ENCODE measurements around the gene BANP.
"Not testable (repeated sequence)": the region's sequence is repeated elsewhere in the genome, so short reads cannot be mapped to it uniquely, and the experiment has no call there.

Gene BANP

DNA sequence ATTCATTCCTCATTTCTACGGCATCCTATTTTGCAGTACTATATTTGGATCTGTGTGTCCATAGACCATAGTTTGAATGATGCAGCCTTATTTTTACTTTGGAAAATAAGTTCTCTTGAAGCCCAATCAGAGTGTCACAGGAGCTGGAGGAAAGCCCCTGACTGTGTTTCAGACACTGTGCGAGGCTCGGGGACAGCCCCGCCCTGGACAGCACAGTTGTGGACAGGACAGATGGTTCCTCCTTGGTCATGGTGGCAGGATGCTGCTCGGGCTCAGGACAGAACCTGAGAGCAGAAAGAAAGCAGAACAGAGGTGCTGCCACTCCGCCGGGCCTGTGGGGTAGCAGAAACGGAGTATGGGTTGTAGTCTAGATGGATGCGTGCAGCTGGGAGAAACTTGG is 22.9 kb downstream of the BANP start:
- Histone ChIP-seq H3K27ac (no peak overlapping the region), H3K4me3 (no peak overlapping the region)
- TF ChIP-seq, protein P1, sequence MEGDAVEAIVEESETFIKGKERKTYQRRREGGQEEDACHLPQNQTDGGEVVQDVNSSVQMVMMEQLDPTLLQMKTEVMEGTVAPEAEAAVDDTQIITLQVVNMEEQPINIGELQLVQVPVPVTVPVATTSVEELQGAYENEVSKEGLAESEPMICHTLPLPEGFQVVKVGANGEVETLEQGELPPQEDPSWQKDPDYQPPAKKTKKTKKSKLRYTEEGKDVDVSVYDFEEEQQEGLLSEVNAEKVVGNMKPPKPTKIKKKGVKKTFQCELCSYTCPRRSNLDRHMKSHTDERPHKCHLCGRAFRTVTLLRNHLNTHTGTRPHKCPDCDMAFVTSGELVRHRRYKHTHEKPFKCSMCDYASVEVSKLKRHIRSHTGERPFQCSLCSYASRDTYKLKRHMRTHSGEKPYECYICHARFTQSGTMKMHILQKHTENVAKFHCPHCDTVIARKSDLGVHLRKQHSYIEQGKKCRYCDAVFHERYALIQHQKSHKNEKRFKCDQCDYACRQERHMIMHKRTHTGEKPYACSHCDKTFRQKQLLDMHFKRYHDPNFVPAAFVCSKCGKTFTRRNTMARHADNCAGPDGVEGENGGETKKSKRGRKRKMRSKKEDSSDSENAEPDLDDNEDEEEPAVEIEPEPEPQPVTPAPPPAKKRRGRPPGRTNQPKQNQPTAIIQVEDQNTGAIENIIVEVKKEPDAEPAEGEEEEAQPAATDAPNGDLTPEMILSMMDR (IDR thresholded peaks at IDR 0.05): no peak
- DNase-seq (ENCODE audit: low spot score): no peak

DNA sequence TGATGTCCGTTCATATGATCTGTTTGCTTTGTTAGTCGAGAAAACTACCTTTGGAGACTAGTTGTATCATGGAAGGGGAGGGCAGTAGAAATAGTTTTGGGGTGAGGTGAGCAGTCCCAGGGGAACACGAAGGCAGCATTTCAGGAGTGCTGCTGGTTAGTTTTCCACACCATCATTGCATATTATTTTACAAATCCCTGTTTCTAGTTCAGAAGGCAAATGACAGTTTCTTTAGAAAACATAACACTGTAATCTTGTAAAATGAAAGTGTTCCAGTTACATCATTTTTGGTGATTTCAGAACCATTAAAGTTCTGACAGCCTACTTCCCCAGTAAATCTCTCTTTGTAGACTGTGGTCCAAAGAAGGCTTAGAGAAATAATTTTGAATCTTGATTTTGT is 25.4 kb downstream of the BANP start:
- no peak overlapping the region for H3K27ac ChIP-seq
- DNase-seq (ENCODE audit: low spot score): no peak

DNA sequence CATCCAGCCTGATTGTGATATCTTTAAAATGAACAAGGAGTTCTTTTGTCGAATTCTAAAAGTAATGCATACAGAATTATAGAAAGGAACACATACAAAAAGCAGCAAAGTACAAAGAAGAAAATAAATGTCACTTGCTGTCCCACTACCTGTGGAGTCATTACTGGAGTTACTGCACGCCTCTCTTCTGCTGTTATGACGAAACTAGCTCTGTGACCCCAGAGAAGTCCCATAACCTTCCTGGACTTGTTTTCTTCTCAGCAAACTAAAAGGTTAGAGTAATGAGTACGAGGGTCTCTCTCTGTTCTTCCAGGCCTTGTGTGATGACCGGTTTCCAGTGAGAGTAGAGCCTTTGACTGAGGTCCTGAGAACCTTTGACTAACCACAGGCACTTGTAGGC is 26.9 kb downstream of the BANP start:
- TF ChIP-seq, protein P1 (IDR thresholded peaks at IDR 0.05): no peak
- H3K4me3 ChIP-seq: no peak overlapping the region
- H3K27ac ChIP-seq: no peak overlapping the region
- no peak for DNase-seq (ENCODE audit: low spot score)

More for the DNA sequence above, 25.4 kb downstream of the BANP start:
- TF ChIP-seq, protein P1 (IDR thresholded peaks at IDR 0.05): no peak
- H3K4me3 ChIP-seq: no peak overlapping the region

DNA sequence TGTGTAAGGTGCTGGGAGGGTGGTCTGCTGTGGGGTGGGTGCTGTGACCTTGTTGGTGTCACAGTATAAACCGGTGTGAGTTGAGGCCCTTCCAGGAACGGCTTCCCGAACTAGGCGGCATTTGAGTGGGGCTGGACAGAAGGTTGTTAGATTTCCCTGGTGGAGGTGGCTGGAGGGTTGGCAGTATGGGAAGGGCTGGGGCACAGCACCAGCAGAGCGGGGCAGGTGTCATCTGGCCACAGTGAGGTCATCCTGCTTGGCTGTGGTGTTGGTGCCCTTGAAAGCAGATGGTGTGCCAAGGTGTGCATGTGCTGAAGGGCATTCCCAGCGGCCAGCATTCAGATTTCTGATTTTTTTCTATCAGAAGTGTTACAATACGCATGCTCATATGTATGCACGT is 28.1 kb downstream of the BANP start:
- no peak overlapping the region for H3K4me3 ChIP-seq

DNA sequence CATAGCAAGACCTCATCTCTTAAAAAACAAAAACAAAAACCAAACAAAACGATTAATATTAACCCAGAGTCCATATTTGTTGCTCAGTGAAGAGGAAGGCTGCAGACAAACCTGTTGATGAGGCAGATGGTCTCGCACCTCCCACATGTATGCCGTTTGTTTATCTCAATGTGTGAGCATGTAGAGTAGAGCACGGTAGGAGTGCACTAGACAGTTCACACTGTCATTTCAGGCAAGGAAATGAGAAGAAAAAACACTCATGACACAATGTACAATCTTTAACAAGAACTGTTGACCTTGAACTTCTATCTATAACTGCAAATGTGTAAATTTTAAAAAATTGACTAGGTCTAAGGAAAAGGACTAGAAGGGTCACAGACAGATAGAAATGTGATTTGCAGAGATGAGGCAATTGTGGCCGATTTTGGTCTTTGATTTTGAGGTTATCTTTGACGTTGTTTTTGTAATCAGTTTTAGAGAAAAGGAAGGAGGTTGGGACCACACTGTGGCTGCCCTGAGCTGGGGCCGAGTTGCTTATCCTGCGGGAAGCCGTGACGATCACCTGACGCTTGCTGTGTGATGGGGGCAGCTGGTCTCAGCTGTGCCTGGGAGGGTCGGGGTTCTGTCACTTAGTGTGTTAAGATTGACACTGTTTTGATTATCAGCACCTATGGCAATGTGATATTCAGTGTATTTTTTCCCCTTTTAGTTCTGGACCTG is 28.8 kb downstream of the BANP start:
- H3K27ac ChIP-seq; H3K4me3 ChIP-seq; DNase-seq (ENCODE audit: low spot score): not testable (repeated sequence)

More for the DNA sequence above, 28.1 kb downstream of the BANP start:
- H3K27ac ChIP-seq: no peak overlapping the region
- TF ChIP-seq, protein P1 (IDR thresholded peaks at IDR 0.05): no peak
- DNase-seq (ENCODE audit: low spot score): no peak

DNA sequence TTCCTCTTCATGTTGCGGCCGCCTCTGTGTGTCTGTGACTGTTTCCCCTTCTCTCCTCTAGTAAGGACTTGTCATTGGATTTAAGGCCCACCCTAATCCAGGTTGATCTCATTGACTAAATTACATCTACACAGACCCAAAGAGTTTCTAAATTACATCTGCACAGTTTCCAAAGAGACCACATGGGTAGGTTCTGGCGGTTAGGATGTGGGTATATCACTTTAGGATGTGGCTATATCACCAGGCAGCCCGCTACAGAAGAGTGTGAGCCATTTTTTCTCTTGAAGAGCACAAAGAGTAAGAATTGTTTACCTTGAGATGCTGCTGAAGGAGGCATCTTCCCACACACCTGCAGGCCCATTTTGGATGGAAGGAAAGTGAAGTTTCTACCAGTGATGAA is 30.1 kb downstream of the BANP start:
- H3K27ac ChIP-seq; H3K4me3 ChIP-seq; DNase-seq (ENCODE audit: low spot score): not testable (repeated sequence)

DNA sequence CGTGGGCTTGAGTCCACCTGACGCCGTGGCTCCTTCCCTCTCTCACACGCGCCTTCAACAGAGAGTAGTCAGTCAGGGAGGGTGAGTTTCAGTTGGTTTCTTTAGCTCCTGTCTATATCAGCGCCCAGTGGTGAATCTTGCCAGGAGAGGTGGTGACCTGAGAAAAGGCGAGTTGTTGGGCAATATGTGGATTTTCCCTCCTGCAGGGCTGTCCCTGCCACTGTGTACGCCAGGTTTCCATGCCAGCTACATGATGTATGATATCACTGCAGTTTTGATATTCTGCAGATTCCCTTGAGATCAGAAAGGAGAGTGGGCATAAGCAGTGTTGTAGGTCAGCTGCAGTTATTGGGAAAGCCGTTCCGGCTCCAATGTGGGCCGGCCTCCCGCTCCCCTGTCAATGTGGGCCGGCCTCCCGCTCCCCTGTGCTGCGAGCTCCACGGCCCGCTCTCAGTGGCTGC is 31.4 kb downstream of the BANP start:
- DNase-seq (ENCODE audit: low spot score): no peak
- Histone ChIP-seq H3K4me3 (no peak overlapping the region), H3K27ac (no peak overlapping the region)
- TF ChIP-seq, protein P1 (IDR thresholded peaks at IDR 0.05): no peak

DNA sequence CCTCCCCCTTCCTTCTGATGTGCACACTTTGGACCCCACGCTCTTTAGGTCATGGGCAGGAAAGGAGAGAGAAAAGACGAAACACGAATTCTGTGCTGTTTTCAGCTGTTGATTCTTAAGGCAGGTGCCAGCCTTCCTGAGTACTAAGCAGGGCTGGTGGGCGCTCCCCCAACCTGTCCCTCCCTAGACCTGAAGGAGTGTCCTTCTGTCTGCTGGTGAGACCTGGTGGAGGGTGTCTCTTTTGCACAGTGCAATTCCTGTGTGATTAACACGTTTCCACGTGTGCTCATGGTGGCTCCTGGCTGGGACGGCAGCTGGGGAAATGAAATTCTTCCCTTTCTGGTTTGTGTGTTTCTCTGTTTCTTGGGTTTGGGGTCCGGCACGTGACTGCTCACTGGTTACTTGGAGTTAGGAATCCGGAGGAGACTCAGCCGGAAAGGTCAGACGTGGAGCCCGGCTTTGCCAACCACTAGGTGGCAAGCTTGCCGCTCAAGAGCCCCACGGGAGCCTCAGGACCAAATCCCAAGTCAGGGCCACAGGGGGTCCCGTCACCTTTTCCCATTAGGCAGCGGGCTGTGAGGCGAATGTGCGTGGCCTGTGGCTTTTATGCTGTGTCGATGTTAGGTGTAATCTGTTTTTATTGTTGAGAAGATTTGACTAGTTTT is 32.0 kb downstream of the BANP start:
- not testable (repeated sequence) for H3K4me3 ChIP-seq; DNase-seq (ENCODE audit: low spot score); H3K27ac ChIP-seq
- TF ChIP-seq, protein P1 (IDR thresholded peaks at IDR 0.05): peak; percentile 15

DNA sequence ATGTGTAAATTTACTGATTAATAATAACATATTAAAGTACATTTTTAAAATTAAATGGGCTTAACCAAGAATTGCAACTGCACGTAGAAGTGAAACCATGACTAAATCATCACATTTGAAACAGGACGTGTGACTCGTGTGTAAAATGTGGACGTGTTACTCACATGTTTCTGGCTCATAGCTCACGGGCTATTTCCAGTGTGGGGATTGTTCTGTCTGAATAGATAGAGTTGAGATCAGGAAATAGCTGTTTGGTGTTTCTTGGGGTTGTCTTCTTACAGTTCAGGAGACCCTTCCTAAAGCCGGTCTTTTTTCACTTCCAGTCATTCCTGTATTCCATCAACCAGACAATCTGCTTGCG is 32.5 kb downstream of the BANP start:
- not testable (repeated sequence) for DNase-seq (ENCODE audit: low spot score); H3K27ac ChIP-seq; H3K4me3 ChIP-seq

DNA sequence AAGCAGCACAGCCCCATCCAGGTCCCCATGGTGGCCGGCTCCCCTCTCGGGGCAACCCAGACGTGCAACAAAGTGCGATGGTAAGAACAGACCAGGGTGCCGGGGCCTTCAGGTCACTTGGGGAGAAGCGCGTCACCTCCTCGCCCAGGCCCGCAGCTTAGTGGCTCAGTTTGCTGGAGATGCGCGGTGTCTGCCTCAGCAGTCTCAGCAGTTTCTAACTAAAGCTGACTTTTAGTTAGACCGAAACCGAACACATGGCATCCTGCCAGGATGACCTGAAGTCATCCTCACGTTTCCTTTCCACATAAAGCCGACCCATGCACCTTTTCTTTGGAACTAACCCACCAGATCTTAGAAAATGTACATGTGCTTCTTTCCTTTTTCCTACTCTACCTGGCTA is 32.9 kb downstream of the BANP start:
- not testable (repeated sequence) for H3K27ac ChIP-seq; H3K4me3 ChIP-seq; DNase-seq (ENCODE audit: low spot score)

Measured in coronary artery (tissue), 2 donors.